GM19025 (cell line): ENCODE results near the gene STK35.
"Not testable (repeated sequence)": the region's sequence is repeated elsewhere in the genome, so short reads cannot be mapped to it uniquely, and the experiment has no call there.

Source experiments
- ATAC-seq: cut with Tn5 transposase; IDR thresholded peaks from one replicate; pipeline ENCODE4 v1.9.1; 2021; ENCODE audit warnings: mild to moderate bottlenecking, low read depth, moderate library complexity; ENCODE audit not compliant: unreplicated experiment

STK35 gene

DNA sequence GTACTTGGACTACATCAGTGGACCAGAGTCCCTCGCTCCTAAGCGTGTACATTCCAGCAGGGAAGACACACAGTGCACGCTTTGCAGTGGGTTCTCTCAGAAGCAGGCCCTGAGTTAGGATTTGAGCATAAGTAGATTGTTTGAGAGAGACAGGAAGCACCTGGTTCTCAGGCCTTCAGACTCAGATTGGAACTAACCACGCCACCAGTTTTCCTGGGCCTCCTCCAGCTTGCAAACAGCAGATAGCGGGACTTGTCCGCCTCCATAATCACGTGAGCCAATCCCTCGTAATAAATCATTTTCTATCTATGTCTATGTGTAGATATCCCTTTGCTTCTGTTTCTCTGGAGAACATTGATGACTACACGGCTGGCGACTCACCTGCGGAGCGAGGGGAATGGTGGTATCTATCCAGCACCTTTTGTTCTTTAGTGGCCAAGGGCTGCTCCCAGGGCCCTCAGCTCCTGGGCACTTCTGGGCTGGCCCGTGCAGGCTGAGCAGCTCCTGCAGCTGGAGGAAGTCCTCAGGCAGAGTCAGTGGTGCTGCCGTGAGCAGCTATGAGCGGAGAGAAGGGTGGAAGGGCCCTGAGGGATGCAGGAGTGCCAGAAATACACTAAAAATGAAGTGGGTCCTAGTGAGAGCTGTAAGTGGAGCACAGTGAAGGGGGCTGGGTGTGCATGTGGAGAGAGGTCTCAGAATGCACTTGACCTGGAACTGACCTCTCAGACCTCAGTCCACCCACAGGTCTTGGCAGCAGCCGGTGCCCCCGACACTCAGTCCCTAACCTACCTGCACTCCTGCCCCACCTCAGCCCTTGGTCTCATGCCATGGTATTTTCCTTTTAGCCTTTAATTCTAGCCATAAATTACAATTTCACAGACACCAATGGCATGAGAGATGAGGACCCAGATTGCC is 76.9 kb downstream of the STK35 start:
- ATAC-seq, result no peak

DNA sequence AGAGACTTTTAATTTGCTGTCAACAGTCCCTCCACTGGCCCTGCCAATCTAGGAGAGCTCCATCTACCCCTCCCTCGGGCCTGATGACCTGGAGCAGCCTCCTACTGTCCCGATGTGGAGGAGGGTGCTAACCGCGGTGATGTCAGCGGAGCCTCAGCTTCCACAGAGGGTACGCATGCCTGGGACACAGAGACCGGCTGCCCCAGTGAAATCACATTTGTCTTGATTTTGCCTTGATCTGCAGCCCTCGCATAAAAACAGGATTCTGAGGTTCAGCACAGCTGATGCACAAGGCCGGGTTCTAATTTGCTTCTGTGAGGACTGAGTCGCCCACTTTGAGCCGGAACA is 77.6 kb downstream of the STK35 start:
- ATAC-seq, result no peak

DNA sequence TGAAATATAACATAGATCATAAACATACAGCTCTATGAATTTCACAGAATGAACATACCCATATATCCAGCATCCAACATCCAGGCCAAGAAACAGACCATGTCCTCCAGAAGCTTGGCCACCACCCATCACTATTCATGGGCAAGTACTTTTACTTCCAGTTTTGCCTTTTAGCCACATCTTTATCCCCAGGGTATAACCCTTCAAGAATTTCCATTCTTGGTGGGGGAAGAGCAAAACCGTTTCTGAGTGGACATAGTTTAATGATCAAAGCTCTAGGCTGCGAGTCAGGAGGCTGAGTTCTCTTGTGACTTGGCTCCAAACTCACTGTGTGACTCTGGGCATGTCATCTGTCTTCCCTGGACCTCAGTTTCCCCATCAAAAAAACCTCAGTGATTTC is 78.3 kb downstream of the STK35 start:
- no peak for ATAC-seq

DNA sequence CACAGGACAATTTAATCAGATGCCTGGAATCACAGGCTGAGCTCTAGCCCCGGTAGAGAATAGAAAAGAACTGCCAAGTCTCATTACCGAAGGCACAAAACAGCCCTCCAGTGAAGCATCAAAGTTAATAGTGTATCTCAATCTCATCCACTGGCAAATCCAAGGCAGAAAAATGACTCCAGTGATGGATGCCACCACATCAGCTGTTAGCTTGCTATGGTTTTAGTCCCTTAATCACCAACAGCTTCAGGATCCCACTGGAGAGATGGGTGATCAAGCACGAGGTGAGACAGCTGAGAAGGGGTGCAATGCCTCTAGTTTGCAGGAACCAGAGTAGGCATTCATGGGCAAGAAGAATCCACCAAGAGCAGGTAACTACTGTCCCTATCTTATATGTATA is 81.8 kb downstream of the STK35 start:
- no peak for ATAC-seq

DNA sequence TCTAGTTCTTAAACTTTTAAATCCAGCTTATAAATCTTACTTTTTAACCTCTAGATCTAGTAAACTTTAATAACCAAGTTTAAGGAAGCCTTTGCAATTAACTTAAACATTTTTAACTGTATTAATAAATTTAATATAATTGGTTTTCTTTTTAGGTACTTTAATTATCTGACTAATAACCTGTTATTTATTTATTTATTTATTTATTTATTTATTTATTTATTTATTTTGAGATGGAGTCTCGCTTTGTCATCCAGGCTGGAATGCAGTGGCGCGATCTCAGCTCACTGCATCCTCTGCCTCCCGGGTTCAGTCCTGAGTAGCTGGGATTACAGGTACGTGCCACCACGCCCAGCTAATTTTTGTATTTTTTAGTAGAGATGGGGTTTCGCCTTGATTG is 83.3 kb downstream of the STK35 start:
- ATAC-seq, result not testable (repeated sequence)

DNA sequence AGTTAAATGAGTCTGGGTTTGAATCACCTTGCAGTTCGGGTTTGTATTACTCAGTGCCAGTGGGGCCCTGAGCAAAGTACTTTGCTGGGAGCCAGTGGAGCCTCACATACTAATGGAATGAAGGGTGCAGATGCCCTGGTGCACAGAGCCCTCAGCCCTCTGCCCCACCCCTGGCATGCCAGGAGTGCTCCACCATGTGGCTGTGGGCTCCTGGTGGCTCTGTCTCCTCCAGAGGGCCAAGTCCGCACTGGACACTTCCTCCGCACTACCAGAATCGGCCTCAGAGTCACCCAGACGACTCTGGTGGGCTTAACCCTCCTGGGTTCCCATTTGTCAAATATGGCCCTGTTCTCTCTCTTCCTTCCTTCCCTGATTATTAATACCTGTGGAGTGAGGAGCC is 94.0 kb downstream of the STK35 start:
- ATAC-seq, result no peak

DNA sequence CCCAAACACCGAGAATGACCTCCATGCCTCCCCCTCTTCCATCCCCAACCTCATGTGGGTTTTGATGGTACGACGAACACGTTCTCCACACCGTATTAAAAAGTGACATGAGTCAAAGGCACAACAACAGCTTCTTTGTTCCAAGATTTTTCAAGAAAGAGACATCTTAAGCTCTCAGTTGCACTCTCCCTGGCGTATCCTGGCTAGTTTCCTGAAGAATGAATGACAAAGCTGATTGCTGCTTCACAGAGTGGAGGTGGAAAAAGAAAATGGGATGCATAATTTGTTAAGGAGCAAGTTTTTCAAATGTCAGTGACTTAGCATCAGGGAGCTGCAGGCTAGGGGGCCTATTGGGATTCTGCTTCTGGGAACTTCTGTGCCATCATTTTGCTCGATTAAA is 95.5 kb downstream of the STK35 start:
- ATAC-seq, result no peak
